GM12873 (cell line): Measurements from ENCODE around the gene ZNF48.

Source experiments
- TF ChIP-seq, protein P1 (sequence below): IDR thresholded peaks from 2 replicates; pipeline ENCODE4 v1.5.1; 2012; ENCODE audit warnings: low read depth, mild to moderate bottlenecking, moderate library complexity, low read length, control low read depth; ENCODE audit not compliant: insufficient read depth; ENCODE audit errors: missing control alignments

Gene ZNF48

DNA sequence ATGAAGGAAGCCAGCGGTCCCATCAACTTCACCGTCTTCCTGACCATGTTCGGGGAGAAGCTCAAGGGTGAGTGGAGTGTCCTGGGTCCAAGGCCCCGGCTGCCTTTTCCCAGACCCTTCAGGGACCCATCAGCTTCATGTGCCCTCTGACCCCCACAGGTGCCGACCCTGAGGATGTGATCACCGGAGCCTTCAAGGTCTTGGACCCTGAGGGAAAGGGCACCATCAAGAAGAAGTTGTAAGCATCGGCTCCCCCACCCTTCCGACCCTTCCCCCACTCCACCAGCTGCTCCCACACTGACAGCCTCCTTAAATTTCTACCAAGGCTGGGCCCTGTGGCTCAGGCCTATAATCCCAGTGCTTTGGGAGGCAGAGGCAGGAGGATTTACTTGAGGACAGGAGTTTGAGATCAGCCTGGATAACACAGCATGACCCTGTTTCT, 18.7 kb upstream of the ZNF48 start:
- TF ChIP-seq, protein P1, sequence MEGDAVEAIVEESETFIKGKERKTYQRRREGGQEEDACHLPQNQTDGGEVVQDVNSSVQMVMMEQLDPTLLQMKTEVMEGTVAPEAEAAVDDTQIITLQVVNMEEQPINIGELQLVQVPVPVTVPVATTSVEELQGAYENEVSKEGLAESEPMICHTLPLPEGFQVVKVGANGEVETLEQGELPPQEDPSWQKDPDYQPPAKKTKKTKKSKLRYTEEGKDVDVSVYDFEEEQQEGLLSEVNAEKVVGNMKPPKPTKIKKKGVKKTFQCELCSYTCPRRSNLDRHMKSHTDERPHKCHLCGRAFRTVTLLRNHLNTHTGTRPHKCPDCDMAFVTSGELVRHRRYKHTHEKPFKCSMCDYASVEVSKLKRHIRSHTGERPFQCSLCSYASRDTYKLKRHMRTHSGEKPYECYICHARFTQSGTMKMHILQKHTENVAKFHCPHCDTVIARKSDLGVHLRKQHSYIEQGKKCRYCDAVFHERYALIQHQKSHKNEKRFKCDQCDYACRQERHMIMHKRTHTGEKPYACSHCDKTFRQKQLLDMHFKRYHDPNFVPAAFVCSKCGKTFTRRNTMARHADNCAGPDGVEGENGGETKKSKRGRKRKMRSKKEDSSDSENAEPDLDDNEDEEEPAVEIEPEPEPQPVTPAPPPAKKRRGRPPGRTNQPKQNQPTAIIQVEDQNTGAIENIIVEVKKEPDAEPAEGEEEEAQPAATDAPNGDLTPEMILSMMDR: no peak

DNA sequence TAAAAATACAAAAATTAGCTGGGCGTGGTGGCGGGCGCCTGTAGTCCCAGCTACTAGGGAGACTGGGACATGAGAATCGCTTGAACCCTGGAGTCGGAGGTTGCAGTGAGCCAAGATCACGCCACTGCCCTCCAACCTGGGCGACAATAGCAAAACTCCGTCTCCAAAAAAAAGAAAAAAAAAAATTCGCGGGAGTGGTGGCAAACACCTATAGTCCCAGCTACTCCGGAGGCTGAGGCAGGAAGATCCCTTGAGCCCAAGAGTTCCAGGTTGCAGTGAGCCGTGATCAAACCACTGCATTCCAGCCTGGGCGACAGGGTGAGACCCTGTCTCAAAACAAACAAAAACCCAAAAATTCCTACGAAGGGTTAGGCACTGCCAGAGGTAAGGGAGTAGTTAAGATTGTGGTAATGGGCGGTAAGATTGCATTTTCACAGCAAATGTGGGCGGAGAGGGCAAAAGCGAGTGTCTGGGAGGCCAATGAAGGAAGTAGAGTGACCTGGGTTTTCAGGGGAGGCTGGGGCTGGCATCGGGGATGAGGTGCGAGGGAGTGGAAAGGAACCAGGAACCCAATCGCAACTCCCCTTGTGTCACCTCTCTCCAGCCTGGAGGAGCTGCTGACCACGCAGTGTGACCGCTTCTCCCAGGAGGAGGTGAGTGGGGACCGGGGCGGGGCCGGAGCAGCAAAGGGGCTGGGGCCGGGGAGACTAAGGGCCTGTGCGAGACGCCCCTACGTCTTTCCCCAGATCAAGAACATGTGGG, 18.0 kb upstream of the ZNF48 start:
- TF ChIP-seq, protein P1: no peak

DNA sequence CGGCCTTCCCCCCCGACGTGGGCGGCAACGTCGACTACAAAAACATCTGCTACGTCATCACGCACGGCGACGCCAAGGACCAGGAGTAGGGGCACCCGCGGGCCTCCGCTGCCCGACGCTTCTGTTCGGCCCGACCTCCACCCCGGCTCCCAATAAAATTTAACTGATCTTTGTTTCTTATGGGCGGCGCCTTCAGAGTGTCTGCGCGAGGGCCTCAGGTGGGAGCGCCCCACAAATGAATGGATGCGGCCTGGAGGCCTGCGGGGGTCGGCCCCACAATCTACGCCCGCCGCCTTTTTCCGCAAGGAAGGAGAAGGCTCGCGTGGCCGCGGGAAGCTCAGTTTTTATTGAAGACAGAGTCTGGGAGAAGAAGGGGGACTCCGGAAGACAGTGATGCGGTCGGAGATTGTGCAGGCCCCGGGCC, 17.4 kb upstream of the ZNF48 start:
- TF ChIP-seq, protein P1: no peak

DNA sequence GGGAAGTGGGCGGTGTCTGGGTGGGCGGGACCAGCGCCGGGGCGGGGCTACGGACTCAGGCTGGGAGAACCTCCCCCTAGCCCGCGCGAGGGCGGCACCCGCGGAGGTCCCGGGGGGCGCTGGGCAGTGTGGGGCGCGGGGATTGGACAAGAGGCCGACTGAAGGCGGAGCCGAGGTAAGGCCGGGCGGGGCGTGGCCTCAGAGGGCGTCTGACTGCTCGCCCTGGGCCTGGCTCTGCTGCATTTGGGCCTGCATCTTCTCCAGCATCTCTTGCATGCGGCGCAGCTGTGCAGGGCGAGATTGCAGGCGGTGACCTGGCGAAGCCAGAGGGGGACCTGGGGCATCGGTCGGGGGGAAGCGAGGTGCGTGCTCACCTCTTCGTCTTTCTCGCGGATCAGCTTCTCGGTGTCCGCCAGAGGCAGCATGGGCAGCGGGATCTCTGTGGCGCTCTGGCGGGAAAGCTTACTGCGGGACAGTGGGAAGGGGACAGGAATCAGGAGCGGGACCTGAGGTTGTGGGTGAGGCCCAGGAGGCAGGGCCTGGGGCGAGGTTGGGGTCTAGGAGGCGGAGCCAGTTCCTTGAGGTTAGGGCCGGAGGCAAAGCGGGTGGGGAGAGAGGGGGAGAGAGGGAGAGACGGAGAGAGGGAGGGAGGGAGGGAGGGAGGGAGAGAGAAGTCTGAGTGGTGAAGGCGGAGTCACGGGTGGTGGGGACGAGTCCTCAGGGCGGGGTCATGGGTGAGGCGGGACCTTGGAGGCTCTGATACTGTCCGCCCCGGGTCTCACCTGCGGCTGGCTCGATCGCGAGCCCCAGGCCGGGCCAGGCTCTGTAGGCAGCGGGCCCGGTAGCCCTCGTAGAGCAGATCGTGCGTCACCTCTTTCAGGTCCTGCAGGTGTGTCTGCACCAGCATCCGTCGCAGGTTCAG, 16.7 kb upstream of the ZNF48 start:
- TF ChIP-seq, protein P1: no peak

DNA sequence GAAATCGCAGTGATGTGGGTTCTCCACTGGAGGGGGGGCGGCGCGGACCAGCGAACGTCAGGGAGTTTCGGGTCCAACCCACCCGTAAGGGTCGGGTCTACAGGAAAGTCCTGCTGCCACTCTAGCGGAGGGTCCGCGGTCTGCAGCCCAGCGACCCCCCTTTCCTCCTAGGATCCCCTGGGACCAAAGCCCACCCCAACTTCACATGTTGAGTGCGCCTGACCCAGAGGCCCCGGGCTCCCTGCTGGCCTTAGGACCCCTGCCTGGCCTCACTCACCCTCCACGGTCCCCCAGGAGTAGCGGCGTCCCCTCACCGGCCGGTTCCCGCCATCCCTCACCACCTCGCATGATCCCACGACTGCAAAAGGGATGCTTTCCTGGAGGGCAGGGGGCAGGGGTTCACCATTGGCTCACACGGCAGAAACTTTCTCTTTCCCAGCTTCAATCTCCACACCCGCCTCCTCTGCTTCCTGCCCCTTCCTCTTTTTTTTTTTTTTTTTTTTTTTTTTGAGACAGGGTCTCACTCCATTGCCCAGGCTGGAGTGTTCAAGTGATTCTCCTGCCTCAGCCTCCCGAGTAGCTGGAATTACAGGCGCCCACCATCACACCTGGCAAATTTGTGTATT, 15.9 kb upstream of the ZNF48 start:
- TF ChIP-seq, protein P1: no peak

DNA sequence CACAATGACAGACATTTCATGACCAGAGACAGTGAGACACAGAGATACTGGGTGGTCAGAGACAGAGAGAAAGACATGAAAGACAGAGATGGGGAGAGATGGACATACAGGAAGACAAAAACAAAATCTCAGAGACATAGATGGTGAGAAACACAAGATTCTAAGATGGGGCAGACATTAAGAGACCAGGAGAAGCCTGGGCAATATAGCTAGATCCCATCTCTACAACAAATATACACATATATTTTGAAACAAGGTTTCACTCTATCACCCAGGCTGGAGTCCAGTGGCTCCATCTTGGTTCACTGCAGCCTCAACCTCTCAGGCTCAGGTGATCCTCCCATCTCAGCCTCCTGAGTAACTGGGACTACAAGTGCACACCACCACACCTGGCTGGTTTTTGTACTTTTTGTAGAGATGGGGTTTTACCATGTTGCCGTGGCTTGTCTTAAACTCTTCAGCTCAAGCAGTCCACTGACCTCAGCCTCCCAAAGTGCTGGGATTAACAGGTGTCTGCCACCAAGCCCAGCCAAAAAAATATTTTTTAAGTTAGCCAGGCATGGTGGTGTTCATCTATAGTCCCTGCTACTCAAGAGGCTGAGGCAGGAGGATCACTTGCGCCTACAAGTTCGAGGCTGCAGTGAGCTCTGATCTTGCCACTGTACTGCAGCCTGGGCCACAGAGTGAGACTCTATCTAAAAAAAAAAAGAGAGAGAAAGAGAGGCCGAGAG, 15.0 kb upstream of the ZNF48 start:
- TF ChIP-seq, protein P1: no peak
